ENCODE measurements around the gene CEP57.
"Not testable (repeated sequence)": the region's sequence is repeated elsewhere in the genome, so short reads cannot be mapped to it uniquely, and the experiment has no call there.

CEP57 gene

GRCh38 chr11:95863486-95864140 lies 73.3 kb downstream of the CEP57 start:
- no peak for DNase-seq

- DNase-seq: no peak
Measured at GRCh38 chr11:95867105-95867504, 76.8 kb downstream of the CEP57 start.

GRCh38 chr11:95870877-95871276 lies 80.6 kb downstream of the CEP57 start:
- not testable (repeated sequence) for DNase-seq

- no peak for DNase-seq
Measured at GRCh38 chr11:95877291-95877690, 87.0 kb downstream of the CEP57 start.
